K562 (cell line): ENCODE measurements around the gene SHB. TPM values are rescaled to one million over a fixed set of nuclear protein-coding genes. Genes with fewer than 3 reads are reported as not detected.

Experiments
- CBFA2T3 ChIP-seq: fragments of 450-650 bp; IDR thresholded peaks from 2 replicates; pipeline ENCODE4 v1.6.1; 2017
- CBX3 ChIP-seq, 2 experiments: IDR thresholded peaks; 1 replicate in 1 of 2; 2 replicates in 1 of 2; pipeline ENCODE4 v1.6.1; 2012; ENCODE audit warnings: inconsistent platforms in 2 of 2, low read length in 2 of 2, borderline replicate concordance in 1 of 2, control low read depth in 1 of 2
- CBX5 ChIP-seq: IDR thresholded peaks from 2 replicates; pipeline ENCODE4 v1.6.1; 2014; ENCODE audit warnings: low read depth, borderline replicate concordance
- GTF2A2 ChIP-seq: IDR thresholded peaks from 2 replicates; pipeline ENCODE4 v1.6.1; 2016; ENCODE audit warnings: mild to moderate bottlenecking, missing genetic modification characterization, missing compliant biosample characterization
- HDAC8 ChIP-seq: fragments of 450-650 bp; IDR thresholded peaks from 2 replicates; pipeline ENCODE4 v1.6.1; 2016; ENCODE audit warnings: mild to moderate bottlenecking, missing genetic modification characterization, moderate library complexity, missing compliant biosample characterization
- HEY1 ChIP-seq: fragments of 250-450 bp; sonication (Bioruptor Pico); IDR thresholded peaks from 2 replicates; pipeline ENCODE4 v1.5.0; 2020; ENCODE audit warnings: mild to moderate bottlenecking, moderate library complexity, borderline replicate concordance
- HNRNPL ChIP-seq: fragments of 200-400 bp; formaldehyde crosslinking; IDR thresholded peaks from 2 replicates; pipeline ENCODE4 v1.6.1; 2017; ENCODE audit warnings: low read depth, mild to moderate bottlenecking, low read length
- MAFG ChIP-seq: fragments of 450-650 bp; conservative IDR thresholded peaks from 2 replicates; pipeline ENCODE4 v1.6.1; 2016; ENCODE audit warnings: missing genetic modification characterization, missing compliant biosample characterization
- MCM5 ChIP-seq: fragments of 450-650 bp; IDR thresholded peaks from 2 replicates; pipeline ENCODE4 v1.6.1; 2016; ENCODE audit warnings: low read depth
- NFXL1 ChIP-seq: fragments of 450-650 bp; formaldehyde crosslinking; IDR thresholded peaks from 2 replicates; pipeline ENCODE4 v1.4.0; 2021; ENCODE audit warnings: mild to moderate bottlenecking
- NR0B1 ChIP-seq: fragments of 450-650 bp; IDR thresholded peaks from one replicate; pipeline ENCODE4 v1.6.1; 2018; ENCODE audit warnings: mild to moderate bottlenecking, moderate library complexity; ENCODE audit not compliant: partially characterized antibody
- PRPF4 ChIP-seq: fragments of 200-400 bp; formaldehyde crosslinking; IDR thresholded peaks from one replicate; pipeline ENCODE4 v1.6.1; 2017; ENCODE audit warnings: low read length, low read depth, mild to moderate bottlenecking; ENCODE audit not compliant: insufficient read depth, poor library complexity, severe bottlenecking
- SAFB2 ChIP-seq: fragments of 200-400 bp; formaldehyde crosslinking; IDR thresholded peaks from 2 replicates; pipeline ENCODE4 v1.6.1; 2018; ENCODE audit warnings: borderline replicate concordance, low read length, low read depth, moderate library complexity; ENCODE audit not compliant: severe bottlenecking
- SMAD4 ChIP-seq: fragments of 250-450 bp; sonication (Bioruptor Pico); conservative IDR thresholded peaks from 2 replicates; pipeline ENCODE4 v1.8.0; 2021; ENCODE audit warnings: inconsistent platforms, mild to moderate bottlenecking, moderate library complexity
- TRIM24 ChIP-seq, 2 experiments: fragments of 450-650 bp; IDR thresholded peaks; 2 replicates each; pipeline ENCODE4 v1.6.1; 2016
- ZBTB11 ChIP-seq, 3 experiments: fragments of 200-800 bp in 1 of 3; fragments of 250-450 bp in 1 of 3; fragments of 450-650 bp in 1 of 3; sonication (Bioruptor Pico) in 1 of 3; sonication (Bioruptor generic) in 1 of 3; formaldehyde crosslinking in 1 of 3; IDR thresholded peaks; 2 replicates each; pipeline versions ENCODE4 v1.6.1 to v1.8.0; 2016 to 2022; ENCODE audit warnings: mild to moderate bottlenecking in 2 of 3, missing genetic modification characterization in 2 of 3, missing compliant biosample characterization in 1 of 3, moderate library complexity in 1 of 3
- ZBTB33 ChIP-seq: sonication (generic); formaldehyde crosslinking; IDR thresholded peaks from 2 replicates; pipeline ENCODE4 v1.8.1; 2023; ENCODE audit warnings: mild to moderate bottlenecking, missing genetic modification reagents
- ZNF445 ChIP-seq: fragments of 250-450 bp; sonication (Bioruptor Pico); IDR thresholded peaks from 2 replicates; pipeline ENCODE4 v1.4.0; 2020; ENCODE audit warnings: low read depth, mild to moderate bottlenecking, moderate library complexity
- polyA plus RNA-seq, 8 experiments: library from polyadenylated mRNA; depleted of rRNA in 4 of 8; stranded (reverse) in 5 of 8; unstranded in 3 of 8; fragments of >200 nt; fragmentation: Nextera tagmentation in 2 of 8; fragmentation: Illumina TruSeq in 1 of 8; extraction: Ambion mirVana in 2 of 8; extraction: Trizol in 1 of 8; gene quantifications; 2 replicates each; pipeline versions ENCODE4 v1.2.1 to v1.2.3, GENCODE V29; 2011 to 2014; ENCODE audit warnings: inconsistent platforms in 1 of 8, missing spikeins in 1 of 8
- total RNA-seq, 7 experiments: library from RNA; depleted of rRNA in 6 of 7; stranded (reverse); fragments of >200 nt in 6 of 7; fragmentation: Illumina TruSeq in 2 of 7; extraction: Trizol in 2 of 7; gene quantifications; 2 replicates each; pipeline versions ENCODE4 v1.2.1 to v1.2.3, GENCODE V29; 2011 to 2021; ENCODE audit warnings: low replicate concordance in 1 of 7
- TF ChIP-seq, protein P1 (sequence below), 2 experiments: fragments of 450-650 bp in 1 of 2; sonication (generic) in 1 of 2; formaldehyde crosslinking in 1 of 2; IDR thresholded peaks in 1 of 2; conservative IDR thresholded peaks in 1 of 2; 2 replicates each; pipeline versions ENCODE4 v1.6.1 to v1.8.1; 2016 to 2023; ENCODE audit warnings: mild to moderate bottlenecking in 2 of 2, moderate library complexity in 2 of 2, inconsistent platforms in 1 of 2, missing genetic modification reagents in 1 of 2

Gene SHB
- total and polyA plus RNA-seq, 9 of the 15 experiments (the other 6 are each of a cell fraction or from before 2014, with no cell fraction given): 0.78 to 16.0 (median 5.3) TPM

DNA sequence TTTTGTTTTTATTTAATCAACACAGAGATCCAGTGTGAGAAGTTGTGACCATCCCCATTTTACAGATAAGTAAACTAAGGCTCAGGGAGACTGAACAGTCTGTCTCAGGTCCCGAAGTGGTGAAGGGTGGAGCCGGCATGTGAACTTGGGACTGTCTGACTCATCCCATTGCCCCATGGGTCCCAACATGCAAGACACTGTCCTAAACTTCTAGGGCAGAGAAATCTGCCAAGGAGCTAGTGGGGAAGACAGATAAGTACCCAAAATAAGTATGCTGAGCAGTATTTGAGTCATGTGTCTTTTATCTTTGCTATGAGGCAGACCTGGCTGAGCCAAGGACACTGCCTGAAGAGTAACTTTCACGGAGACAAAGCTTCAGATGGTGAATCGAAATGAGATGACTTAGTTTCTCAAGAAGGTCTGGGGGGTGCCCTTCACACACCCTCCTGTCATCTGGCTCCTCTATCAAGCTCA is 100.8 kb downstream of the SHB start (continued):
- 0 out of 6 replicates have a peak, but pooled peaks of 1 of the 3 experiments have one; percentile 38 for TF ChIP-seq ZBTB11 (CRISPR knock-in tag; IDR thresholded peaks at IDR 0.05)
- peak; percentile 52; the same call in 1 of the 2 replicates for TF ChIP-seq SMAD4
- TF ChIP-seq NR0B1: no peak
- peak; percentile 69; the same call in 1 of the 2 replicates for TF ChIP-seq HNRNPL
- peak; percentile 85 for TF ChIP-seq CBFA2T3
- TF ChIP-seq CBX3 (IDR thresholded peaks at IDR 0.05; ENCODE audit: borderline replicate concordance in 1 of 2, low read length in 2 of 2): peak in 1 of 2 experiments; percentile 83; a peak in 2 of 3 replicates
- no peak for TF ChIP-seq HDAC8 (tag)
- TF ChIP-seq, protein P1, sequence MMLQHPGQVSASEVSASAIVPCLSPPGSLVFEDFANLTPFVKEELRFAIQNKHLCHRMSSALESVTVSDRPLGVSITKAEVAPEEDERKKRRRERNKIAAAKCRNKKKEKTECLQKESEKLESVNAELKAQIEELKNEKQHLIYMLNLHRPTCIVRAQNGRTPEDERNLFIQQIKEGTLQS (IDR thresholded peaks at IDR 0.05): peak; percentile 88
- TF ChIP-seq, protein P1 (CRISPR knock-in tag; conservative IDR thresholded peaks at IDR 0.05): 0 out of 2 replicates have a peak, but pooled peaks have one; percentile 27
- no peak for TF ChIP-seq NFXL1 (CRISPR knock-in tag)
- no peak for TF ChIP-seq PRPF4
- TF ChIP-seq ZNF445 (CRISPR knock-in tag): no peak
- no peak for TF ChIP-seq SAFB2
- no peak for TF ChIP-seq HEY1 (CRISPR knock-in tag)
- TF ChIP-seq GTF2A2 (tag): 0 out of 2 replicates have a peak, but pooled peaks have one; percentile 55
- no peak for TF ChIP-seq ZBTB33
- TF ChIP-seq MCM5: no peak
- no peak for TF ChIP-seq CBX5
- TF ChIP-seq MAFG (tag): no peak
- TF ChIP-seq TRIM24 (IDR thresholded peaks at IDR 0.05): 0 out of 4 replicates have a peak, but pooled peaks of 1 of the 2 experiments have one; percentile 34
